GM18858 (cell line): ENCODE data around the gene RNF217.
"Not testable (repeated sequence)": the region's sequence is repeated elsewhere in the genome, so short reads cannot be mapped to it uniquely, and the experiment has no call there.

ENCODE experiments used
- ATAC-seq: cut with Tn5 transposase; IDR thresholded peaks from one replicate; pipeline ENCODE4 v1.9.1; 2021; ENCODE audit not compliant: unreplicated experiment

Gene RNF217

DNA sequence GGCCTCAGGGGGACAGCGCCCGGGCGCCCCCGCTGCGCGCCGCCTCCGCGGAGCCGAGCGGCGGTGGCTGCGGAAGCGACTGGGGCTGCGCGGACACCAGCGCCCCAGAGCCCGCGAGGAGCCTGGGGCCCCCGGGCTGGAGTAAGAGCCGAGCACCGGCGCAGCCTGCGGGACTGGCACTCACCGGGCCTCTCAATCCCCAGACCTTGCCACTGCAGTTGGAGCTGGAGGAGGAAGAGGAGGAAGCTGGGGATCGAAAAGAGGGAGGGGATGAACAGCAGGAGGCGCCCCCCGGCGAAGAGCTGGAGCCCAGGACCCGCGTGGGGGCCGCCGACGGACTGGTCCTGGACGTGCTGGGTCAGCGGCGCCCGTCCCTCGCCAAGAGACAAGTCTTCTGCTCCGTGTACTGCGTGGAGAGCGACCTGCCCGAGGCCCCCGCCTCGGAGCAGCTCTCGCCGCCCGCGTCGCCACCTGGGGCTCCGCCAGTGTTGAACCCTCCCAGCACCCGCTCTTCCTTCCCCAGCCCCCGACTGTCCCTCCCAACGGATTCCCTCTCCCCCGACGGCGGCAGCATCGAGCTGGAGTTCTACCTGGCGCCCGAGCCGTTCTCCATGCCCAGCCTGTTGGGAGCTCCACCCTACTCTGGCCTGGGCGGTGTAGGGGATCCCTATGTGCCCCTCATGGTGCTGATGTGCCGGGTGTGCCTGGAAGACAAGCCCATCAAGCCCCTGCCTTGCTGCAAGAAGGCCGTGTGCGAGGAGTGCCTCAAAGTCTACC is 590 bp downstream of the RNF217 start:
- ATAC-seq: no peak

DNA sequence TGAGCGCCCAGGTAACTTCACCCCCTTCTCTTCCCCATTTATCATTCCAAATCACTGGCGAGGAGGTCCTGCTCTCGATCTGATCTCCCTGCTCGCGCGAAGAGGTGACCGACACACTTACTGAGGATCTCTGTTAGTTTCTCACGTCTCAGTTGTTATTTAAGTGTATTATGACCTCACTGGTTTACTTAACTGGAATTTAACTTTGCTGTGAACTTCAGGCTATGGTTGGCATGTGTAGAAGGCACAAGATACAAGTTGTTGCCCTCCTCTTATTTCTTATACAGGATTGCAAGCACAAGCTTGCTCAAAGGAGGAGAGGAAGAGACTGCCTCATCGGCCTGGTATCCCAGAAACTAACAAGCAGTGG is 1.2 kb downstream of the RNF217 start:
- no peak for ATAC-seq

DNA sequence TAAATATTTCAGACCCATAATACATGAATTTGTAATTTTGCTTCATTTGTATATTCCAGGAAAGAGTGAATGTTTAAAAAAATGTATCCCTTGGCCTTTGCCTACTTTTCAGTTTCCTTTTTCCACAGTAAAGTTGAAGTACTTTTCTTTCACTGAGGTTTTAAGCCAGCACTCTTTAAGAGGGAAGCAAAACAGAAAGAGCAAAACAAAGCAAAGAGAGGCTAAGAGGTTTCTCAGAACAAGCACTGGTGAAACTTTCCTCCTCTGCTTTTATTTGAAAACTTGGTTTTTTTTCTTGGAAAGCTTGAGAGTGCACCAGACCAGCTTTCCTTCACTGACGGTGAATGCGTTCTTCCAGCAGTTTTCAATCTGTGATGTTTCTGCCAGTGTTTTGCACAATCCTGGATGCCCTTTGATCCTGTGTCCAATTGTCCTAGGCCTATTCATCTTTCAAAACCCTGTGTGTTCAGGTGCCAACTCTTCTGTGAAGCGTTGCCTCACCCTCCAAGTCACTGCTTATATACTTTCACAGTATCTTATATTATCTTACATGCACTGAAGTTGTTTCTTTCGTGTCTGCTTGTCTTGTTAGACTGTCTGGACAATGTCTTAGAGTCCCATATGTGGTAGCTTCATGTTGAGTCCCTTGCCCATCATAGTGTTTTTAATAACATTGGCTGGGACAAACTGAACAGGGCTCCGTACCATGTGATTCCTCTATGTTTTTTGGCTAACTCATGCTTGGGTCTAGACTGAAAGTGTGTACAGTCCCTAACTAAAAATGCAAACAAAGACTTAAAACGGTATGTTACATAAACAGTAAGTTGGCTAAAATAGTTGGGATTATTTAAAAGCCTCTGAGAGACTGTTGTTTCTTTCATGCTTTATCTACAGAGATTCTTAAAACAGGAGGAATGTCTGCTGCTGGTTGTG is 1.9 kb downstream of the RNF217 start:
- no peak for ATAC-seq

DNA sequence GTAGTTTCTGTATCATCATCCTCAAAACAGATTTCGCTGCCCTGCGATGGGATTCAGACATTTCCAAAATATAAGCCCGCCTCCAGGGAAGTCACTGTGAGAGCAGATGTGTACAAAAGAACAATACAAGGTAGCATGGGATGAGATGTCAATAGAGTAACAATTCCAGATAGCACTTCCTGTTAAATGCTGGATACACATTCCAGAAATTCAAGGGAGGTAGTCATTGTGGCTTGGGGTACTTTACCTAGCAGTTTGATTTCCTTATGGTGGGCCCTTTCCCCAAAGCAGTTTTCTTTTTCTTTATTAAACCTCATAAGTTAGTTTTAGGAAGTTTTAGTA is 2.5 kb downstream of the RNF217 start:
- no peak for ATAC-seq

DNA sequence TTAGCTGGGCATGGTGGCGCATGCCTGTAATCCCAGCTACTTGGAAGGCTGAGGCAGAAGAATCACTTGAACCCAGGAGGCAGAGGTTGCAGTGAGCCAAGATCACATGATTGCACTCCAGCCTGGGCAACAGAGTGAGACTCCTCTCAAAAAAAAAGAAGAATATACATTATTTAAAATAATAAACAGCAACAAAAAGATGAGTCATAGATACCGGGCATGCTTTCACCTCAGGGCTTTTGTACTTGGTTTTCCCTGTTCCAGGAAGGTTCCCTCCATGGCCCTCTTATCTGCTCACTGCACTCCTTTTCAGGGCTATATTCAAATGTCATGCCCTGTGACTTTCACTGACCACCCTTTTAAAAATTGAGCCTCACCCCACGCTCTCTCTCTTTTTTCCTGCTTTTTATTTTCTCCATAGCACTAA is 3.2 kb downstream of the RNF217 start:
- not testable (repeated sequence) for ATAC-seq

DNA sequence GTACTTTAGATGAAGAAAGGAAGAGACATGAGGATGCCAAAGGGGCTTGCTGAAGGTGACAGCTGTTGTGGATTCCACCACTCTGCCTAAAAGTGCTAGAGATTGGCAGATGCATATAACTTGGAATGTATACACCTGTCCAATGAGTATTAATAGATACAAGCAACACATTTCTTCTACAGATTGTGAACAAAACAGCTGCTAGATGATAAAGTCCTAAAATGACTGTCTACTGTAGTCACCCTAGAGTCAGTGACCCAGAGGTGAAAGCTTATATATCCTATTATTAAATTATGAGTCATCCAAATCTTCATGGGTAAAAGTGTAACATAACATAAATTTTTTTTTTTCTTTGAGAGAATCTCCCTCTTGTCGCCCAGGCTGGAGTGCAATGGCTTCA is 5.2 kb downstream of the RNF217 start:
- ATAC-seq: no peak

DNA sequence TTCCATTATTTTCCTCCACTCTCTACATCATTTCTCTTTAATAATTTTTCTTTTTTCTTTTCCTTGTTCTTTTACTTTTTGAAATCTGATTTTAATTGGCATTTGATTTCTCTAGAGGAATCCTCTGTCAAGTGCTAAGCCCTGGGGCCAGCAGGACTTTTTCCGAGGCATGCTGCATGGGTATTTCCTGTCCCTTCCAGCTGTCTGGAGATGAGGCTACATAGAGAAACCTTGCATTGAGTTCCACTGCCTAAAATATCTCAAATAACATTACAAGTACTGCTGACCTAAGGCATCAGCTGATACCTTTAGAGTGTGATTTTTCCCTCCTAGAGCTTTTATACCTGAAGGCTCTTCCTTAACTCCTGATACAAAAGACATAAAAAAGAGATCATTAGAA is 6.2 kb downstream of the RNF217 start:
- ATAC-seq: no peak

DNA sequence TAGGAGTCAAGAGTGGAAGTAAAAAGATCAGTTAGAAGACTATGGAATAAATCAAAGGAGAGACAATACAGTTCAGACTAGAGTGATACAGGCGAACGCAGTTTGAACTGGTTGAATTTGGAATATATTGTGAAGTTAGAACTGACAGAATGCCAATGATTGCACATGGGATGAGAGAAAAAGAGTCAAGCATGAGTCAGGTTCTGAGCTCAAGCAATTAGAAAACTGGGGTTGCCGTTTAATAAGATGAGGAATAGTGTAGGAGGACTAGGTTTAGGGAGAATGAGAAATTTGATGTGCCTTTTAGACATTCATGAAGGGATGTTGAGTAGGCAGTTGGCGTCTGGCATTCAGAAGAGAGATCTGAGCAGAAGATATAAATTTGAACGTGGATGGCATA is 8.0 kb downstream of the RNF217 start:
- ATAC-seq: no peak

DNA sequence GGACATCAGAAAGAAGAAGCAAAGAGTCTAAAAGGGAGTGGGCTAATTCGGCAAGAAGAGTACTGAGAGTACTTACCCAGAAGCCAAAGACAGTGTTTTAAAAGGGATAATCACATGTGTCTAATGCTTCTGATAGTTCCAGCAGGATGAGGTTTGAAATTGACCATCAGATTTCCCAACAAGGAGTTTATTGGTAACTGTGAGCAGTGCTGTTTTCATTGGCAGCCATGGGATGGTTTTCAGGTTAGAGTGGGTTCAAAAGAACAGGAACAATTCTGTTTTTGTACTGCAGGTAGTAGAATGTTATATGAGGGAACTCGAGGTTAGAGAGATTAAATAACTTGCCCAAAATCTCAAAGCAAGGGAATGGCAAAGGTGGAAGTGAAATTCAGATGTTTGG is 8.5 kb downstream of the RNF217 start:
- no peak for ATAC-seq

DNA sequence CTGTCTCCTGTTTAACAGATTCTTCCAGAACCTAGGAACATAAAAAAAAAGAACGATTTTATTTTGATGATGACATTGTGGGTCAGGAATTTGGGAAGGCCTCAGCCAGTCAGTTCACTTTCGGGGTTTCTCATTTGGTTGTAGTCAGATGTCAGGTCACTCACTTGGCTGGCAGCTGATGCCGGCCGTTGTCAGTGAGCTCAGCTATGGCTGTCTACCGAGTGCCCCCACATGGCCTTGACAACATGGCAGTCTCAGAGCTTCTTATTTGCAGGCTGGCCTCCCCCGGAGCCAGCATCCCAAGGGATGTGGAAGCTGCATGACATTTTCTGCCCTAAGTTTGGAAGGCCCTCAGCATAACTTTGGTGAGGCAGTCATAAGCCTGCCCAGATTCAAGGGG is 11.5 kb downstream of the RNF217 start:
- no peak for ATAC-seq

DNA sequence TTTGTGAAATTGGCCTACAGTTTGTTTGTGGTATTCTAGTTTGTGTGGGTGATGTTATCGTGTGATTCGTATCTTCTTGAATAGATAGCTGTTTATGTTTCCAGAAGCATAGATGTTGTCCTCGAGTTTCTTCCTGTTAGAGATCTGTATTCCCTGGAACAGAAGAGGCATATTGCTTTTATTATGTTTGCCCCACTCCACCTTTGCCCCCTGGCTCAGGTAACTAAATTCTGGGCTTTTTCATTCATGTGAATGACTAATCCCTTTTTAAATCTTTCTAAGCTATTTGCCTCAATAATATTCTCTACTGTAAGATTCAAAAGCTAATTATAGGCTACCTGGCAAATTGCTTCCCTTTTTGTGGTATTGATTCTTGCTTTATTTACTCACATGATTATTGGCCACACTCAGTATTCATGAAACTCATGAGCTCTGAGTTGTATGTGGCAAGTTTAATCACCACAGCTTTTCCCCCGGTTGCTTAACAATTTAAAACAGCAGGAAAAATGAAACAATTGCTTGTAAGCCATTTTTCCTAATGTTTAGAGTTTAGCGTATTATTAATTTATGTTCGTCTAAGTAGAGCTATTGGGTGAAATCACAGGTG is 12.6 kb downstream of the RNF217 start:
- no peak for ATAC-seq

DNA sequence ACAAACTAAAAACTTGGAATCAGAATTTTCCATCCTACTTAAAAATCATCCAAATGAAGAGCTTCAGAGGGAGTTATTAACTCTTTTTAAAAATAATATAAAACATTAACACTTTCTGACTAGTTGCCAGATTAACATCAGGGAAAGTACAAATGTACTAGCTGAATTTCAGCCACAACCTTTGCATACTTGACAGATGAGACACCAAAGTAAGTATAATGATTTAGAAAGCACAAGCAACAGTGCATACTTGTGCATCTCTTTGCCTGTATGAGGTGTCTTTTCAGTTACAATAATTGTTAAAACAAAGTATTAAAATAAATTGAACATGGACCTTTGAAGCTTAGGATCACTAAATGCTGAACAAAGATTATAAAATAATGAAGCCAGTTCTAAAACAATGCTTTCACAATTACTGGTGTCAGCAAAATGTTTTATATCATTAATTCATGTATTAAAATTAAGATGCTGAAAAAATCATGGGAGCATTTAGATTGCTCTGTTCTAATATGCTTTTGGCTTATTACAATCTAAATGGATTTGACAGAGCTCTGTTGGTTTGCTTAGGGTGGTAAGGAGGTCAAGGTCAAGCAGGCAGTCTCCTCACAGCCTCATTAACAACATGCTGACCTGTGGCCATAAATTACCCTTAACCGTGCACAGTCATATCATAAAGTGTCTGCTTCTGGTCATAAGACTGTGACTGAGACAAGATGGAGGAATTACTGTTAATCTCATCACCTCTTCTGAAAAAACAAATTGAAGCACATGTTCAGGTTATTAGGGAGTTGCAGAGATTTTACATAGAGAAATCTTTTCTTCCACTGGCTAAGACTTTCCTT is 15.1 kb downstream of the RNF217 start:
- no peak for ATAC-seq

DNA sequence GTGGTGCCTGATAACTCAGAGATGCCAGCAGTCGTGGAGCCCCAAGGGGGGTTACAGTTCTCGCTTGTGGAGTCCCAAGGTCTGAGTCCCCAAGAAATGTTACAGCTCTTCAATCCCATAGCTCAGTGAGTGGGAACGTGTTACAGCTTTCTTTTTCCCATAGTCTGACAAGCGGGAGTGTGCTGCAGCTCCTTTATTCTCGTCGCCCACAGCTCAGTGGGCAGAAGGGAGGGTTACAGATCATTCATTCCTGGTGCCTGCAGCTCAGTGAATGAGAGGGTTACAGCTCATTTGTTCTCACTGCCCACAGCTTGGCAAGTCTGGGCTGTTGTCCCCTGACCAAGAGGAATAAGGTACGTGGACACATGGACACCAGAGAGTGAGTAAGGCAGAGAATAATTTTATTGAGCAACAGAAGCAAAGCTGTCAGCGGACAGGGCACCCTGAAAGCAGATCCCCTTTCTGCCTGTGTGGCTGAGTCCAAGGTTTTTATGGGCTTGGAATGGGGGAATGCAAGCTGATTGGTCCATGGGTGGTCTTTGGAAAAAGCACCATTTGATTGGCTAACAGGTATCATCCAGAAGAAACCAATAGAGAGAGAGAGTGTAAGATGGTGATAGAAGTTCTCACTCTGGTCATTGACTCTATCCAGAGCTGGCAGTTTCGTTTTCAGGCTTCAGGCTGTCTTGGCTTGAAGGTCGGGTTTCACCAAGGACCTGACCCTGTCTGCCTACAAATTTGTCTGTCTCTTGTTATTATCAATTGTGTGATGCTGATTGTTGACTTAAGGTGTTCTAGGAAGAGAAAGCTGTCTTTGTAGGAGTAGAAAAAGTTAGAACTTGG is 16.4 kb downstream of the RNF217 start:
- no peak for ATAC-seq

DNA sequence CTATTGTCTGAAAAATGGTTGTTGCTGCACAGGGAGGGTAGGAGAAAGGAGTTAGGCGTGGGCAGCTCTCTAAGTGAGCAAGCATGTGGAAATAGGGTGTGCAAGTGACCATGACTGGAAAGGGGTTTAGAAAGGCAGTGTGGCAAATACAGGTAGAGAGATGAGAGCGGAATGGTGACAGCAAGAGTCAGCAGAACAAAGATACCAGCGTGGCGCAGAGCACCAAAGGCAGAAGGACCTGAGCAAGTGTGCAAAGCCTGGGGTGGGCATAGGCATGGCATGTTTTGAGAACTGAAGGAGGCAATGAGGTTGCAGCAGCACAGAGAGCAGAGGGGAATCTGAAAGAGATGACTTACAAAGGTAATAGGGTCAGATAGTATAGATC is 17.0 kb downstream of the RNF217 start:
- no peak for ATAC-seq

DNA sequence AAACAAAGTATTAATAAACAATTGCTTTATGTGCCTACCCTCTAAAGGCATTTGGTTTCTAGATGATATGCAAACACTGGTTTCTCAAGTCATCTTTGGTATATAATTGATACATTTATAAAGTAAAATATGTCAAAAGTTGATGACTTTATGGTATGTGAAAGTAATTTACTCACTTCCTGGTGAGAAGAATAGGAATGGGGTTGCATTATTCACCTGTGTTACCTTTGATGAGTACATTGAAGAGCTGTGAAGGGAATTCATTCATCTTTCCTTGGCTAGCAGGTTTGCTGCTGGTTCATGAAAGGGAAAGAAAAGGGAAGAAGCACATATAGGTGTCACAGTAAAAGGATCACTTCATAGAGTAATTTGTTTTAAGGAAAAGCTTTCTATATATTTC is 20.4 kb downstream of the RNF217 start:
- ATAC-seq: no peak

DNA sequence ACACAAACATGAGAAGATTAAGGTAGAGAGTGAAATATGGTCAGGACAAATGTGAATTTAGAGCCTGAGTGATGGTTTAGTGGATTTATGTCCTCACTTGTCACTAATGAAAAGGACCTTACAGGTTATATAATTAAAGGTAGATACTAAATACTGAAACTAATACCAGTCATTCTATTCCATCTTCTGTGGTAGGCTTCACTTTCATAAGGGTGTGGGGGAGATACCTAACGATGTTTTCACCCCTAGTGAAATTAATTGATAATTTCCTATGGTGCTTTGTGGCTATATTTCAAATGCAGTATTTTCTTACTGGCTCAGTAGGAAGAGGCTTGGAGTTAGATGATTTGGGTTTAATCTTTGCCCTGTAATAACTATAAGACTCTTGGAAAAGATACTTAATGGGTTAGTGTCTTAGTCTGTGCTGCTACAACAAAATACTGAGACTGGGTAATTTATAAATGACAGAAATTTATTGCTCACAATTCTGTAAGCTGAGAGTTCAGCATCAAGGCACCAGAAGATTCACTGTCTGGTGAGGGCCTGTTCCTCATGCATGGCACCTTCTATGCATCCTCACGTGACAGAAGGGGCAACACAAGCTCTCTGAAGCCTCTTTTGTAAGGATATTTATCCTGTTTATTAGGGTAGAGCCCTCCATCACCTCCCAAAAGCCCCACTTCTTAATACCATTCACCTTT is 21.3 kb downstream of the RNF217 start:
- ATAC-seq: peak; percentile 74

DNA sequence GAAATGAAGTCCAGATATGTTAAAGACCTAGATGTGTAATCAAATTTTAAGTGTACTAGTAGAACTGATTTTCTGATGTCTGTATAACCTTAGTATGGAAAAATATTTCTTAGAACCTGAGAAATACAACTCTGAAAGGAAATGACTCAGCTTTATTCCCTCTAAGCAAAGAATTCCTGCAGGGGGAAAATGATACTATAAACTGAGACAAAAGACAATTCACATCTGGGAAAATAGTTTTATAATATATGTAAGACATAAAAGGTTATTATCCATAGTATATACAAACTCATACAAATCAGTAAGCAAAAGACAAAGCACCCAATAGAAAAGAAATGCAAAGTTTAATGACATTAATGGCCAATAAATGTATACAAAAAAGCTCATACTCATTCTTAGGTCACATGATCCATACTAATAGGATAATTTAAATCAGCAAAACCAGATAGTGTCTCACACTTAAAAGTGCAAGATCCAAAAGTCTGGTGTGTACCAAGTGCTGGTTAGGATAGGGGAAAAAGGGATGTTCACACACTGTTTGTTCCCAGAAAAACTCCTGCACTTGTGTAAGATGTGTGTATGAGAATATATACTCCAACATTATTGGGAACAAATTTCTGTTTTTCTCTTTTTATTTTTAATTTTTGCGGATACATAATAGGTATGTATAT is 22.6 kb downstream of the RNF217 start:
- ATAC-seq: no peak

DNA sequence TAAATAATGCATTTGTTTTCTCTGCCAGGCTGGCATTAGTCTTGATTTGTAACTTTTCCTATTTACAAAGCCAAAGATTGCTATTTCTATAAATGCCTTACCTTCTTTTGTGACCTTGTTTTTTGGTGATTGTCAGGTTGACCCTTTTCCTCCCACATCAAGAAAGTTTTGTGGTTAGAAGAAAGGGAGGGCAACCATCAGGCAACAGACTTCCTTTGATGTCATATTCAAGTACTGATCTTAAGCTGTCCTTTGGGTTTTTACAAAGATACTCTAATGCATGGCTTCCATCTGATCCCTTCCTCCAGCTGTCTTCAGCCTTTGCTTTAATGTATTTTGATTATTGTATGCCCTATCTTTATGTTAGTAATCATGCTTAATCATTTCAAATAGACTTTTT is 23.9 kb downstream of the RNF217 start:
- no peak for ATAC-seq

DNA sequence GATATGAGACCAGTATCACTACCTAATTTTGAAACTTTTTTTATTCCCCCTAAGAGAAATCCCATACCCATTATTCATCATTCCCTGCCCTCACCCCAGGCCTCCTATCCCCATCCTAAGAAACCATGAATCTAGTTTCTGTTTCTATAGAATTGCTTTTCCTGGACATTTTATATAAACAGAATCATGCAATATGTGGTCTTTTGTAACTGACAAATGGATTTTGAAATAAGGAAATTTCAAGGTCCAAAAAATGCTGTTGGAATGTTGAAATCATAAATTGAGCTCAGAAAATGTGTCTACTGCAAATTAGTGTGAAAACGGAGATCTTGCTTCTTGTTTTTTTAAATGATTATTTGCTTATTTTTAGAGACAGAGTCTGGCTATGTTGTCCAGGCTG is 25.1 kb downstream of the RNF217 start:
- ATAC-seq: no peak
